Fibroblast of the aortic adventitia (primary cell): ENCODE results near the gene MECR. TPM values are rescaled to one million over a fixed set of nuclear protein-coding genes. Genes with fewer than 3 reads are reported as not detected.

Experiments
- DNase-seq: peaks from one replicate; pipeline ENCODE4 v3.0.0-alpha.2; 2010; ENCODE audit warnings: low read depth
- H3K4me3 ChIP-seq: 2 replicates; pipeline ENCODE4 v1.5.1; 2011; ENCODE audit warnings: low read depth, mild to moderate bottlenecking, control low read depth, low read length, moderate library complexity
- total RNA-seq: library from RNA; depleted of rRNA; stranded (reverse); fragments of >200 nt; gene quantifications from 2 replicates; pipeline ENCODE4 v1.2.3, GENCODE V29; 2012; ENCODE audit warnings: low replicate concordance
- TF ChIP-seq, protein P1 (sequence below): IDR thresholded peaks from 2 replicates; pipeline ENCODE4 v1.5.1; 2011; ENCODE audit warnings: mild to moderate bottlenecking, low read length, control low read depth, inconsistent platforms; ENCODE audit not compliant: insufficient read depth

The MECR gene
- total RNA-seq, 1 donor: 23.1 TPM

DNA sequence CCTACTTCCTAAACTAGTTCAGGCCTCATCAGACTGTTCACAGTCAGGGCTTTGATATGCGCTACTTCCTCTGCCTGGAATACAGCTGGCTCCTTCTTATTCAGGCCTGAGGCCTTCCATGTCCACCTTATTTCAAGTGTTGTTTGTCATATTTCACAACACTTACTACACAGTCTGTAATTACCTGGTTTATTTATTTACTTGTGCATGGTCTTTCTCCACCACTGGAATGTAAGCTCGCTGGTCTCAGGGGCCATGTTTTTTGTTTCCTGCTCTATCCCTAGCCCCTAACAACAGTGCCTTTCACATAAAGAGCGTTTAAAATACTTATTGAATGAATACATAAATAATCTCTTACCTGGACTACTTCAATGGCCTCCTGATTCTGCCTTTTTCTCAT, 44.5 kb downstream of the MECR start:
- DNase-seq: no peak
- TF ChIP-seq, protein P1, sequence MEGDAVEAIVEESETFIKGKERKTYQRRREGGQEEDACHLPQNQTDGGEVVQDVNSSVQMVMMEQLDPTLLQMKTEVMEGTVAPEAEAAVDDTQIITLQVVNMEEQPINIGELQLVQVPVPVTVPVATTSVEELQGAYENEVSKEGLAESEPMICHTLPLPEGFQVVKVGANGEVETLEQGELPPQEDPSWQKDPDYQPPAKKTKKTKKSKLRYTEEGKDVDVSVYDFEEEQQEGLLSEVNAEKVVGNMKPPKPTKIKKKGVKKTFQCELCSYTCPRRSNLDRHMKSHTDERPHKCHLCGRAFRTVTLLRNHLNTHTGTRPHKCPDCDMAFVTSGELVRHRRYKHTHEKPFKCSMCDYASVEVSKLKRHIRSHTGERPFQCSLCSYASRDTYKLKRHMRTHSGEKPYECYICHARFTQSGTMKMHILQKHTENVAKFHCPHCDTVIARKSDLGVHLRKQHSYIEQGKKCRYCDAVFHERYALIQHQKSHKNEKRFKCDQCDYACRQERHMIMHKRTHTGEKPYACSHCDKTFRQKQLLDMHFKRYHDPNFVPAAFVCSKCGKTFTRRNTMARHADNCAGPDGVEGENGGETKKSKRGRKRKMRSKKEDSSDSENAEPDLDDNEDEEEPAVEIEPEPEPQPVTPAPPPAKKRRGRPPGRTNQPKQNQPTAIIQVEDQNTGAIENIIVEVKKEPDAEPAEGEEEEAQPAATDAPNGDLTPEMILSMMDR: no peak
- no peak overlapping the region for H3K4me3 ChIP-seq

- DNase-seq: no peak
- no peak overlapping the region for H3K4me3 ChIP-seq
- TF ChIP-seq, protein P1: no peak
Measured at GRCh38 chr1:29183287-29183686, 47.4 kb downstream of the MECR start.

DNA sequence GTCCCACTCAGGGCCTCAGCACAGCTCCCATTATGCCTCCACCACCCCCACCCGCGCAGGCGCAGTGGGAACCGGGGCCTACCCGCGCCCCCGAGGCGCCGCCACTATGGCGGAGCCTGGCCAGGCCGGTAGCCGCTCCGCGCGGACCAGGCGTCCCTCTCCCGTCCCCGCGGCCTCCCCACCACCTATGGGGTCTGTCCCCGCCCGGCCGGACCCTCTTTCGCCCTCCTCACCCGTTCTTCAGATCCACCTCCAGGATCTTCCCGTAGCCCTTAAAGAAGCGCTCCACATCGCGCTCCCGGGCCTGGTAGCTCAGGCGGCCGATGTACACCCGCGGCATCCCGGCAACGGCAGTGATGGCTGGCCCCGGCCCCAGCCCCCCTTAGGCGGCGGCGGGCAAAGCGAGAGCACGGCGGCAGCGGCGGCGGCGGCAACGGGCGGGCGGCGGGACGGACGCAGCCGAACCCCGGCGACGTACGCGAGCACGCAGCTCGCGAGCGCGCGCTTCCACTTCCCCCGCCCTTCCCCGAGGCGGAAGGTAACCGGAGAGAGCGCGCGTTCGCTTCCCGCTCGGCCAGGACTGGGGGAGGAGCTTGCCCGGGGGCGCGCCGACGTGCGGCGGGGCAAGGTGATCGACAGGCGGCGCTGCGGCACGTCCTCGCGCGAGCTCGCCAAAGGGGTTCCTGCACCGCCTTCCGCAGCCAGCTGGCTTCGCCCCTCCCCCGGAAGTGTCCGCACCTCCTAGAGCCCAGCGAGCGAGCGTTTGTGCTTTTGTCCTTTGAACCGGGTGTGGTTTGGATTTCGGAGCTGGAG, 49.1 kb downstream of the MECR start, which contains the start of gene SRSF4:
SRSF4 (minus strand) TSS at position 488 of the 813 bp plus-strand sequence; CDS start at position 340, 148 bp downstream.
- H3K4me3 ChIP-seq: peak within 1 kb of the TSS; percentile 90
- peak; percentile 98 for DNase-seq
- TF ChIP-seq, protein P1: peak; percentile 31

DNA sequence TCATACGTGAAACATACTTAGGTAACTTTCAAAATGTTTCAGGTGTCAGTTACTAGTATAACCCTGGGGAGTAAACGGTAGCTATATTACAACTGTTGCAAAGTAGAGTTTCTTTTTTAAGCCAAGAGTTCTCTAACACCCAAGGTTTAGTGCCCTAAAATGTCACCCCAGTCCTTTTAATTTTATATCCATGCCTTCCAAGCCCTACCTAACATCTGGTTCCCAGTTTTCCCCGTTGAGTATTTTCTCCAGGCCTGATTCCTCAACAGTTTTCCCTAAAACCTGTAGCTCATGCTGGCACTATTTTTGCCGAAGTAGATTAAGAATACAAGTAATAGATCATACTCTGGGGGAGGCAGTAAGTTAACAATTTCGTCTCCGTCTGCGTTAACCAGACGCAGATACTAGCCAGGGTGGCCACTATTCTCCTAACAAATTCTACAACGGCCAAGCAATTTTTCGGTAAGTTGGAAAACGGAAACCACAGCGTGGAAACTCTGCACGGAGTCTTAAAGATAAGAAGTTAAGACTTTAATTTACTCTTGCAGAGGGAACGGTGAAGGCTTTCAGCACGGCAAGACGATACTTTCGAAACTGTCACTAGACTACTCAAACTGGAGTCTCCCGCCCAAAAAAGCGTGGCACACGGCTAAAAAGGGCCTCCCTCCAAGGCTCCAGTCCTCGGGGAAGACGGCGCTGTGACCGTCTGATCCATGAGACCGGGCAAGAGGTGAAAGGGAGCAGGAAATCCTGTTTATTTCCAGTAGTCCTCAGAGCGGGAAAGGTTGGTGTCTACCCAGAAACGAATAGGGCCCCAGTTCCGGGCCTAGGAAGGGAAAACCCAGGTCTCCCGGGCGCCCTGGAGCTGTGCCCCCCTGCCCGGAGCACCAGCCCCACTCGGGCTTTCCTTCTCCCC, 50.0 kb downstream of the MECR start:
- TF ChIP-seq, protein P1: no peak
- DNase-seq: no peak
- peak overlapping the region; percentile 90 for H3K4me3 ChIP-seq

DNA sequence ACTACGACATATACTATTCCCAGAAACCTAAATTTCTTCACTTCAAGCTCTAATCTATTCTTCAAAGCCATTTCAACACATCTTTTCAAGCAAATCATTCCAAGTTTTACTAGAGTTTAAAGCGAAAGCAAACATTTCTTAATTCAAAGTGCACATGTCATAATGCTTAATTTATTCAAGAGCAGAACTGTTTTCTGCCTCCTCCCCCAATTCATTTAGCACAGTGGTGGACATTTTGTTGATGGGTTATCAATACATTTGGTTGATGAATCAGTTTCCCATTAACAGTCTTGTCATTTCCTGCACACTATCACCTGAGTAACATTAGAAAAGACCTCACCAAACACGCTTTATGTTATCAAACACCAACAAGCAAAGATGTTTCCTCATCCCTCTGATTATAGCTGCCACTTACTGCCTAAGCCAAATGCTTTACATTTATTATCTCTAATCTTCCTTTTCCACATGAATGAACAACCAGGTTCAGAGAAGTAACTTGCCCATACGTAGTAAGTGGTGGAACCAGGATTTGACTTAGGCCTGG, 51.0 kb downstream of the MECR start:
- TF ChIP-seq, protein P1: no peak
- DNase-seq: peak; percentile 53
- H3K4me3 ChIP-seq: peak overlapping the region; percentile 90

GRCh38 chr1:29177022-29177705, 53.6 kb downstream of the MECR start:
- no peak overlapping the region for H3K4me3 ChIP-seq
- DNase-seq: no peak

More at GRCh38 chr1:29177022-29177705, 53.6 kb downstream of the MECR start:
- TF ChIP-seq, protein P1: no peak
